GM10248 (cell line): Measurements from ENCODE around the gene MTHFD1L.

ENCODE experiments used
- CTCF ChIA-PET: fragments of 300-600 bp; sonication (Branson Sonifier 250); formaldehyde crosslinking; extraction: SDS; loops from one replicate; lab custom pipeline; 2021; ENCODE audit warnings: antibody characterized with exemption; lab: Yijun Ruan, JAX
- POLR2A ChIA-PET: fragments of 350-650 bp; sonication (Branson Sonifier 250); formaldehyde crosslinking; extraction: SDS; loops from one replicate; lab custom pipeline; 2020; ENCODE audit warnings: antibody characterized with exemption; lab: Yijun Ruan, JAX
- DNase-seq: peaks from one replicate; pipeline ENCODE4 v3.0.0; 2012; ENCODE audit errors: extremely low spot score
- CTCF ChIP-seq: IDR thresholded peaks from 2 replicates; pipeline ENCODE4 v1.5.1; 2012; ENCODE audit warnings: mild to moderate bottlenecking, low read depth; ENCODE audit errors: extremely low read depth, missing control alignments, control extremely low read depth

The MTHFD1L gene

GRCh38 chr6:150915131-150915879, 49.8 kb downstream of the MTHFD1L start:
- TF ChIP-seq CTCF: no peak
- ChIA-PET POLR2A (no interaction called here), CTCF (interaction anchor here (0.7 to 1.9 kb wide), 8 partner anchors 13 to 409 kb away, joined by 3 to 6 read pairs (median 4); no protein-coding TSS in a partner anchor)
- no peak for DNase-seq

- DNase-seq: no peak
- ChIA-PET CTCF (interaction anchor here (1.1 to 1.9 kb wide), 5 partner anchors 13 to 409 kb away, joined by 3 to 6 read pairs (median 5); no protein-coding TSS in a partner anchor), POLR2A (no interaction called here)
- TF ChIP-seq CTCF: no peak
These were observed 50.4 kb downstream of the MTHFD1L start for GRCh38 chr6:150915880-150916265.

GRCh38 chr6:150919938-150920337, 54.4 kb downstream of the MTHFD1L start:
- ChIA-PET CTCF (interaction anchor here (0.8 to 3.3 kb wide), 5 partner anchors 11 to 28 kb away, joined by 3 to 10 read pairs (median 4); no protein-coding TSS in a partner anchor), POLR2A (no interaction called here)
- TF ChIP-seq CTCF: no peak
- DNase-seq: no peak

GRCh38 chr6:150922137-150922536, 56.6 kb downstream of the MTHFD1L start:
- ChIA-PET POLR2A (no interaction called here), CTCF (interaction anchor here (0.8 to 3.3 kb wide), 4 partner anchors 9 to 30 kb away, joined by 3 to 10 read pairs (median 4); no protein-coding TSS in a partner anchor)
- no peak for DNase-seq
- no peak for TF ChIP-seq CTCF

GRCh38 chr6:150924808-150925589, 59.5 kb downstream of the MTHFD1L start:
- ChIA-PET CTCF (interaction anchor here (0.7 to 1.6 kb wide), 5 partner anchors 8 to 105 kb away, joined by 3 to 4 read pairs (median 3); no protein-coding TSS in a partner anchor), POLR2A (no interaction called here)
- no peak for DNase-seq
- no peak for TF ChIP-seq CTCF

- no peak for TF ChIP-seq CTCF
- CTCF ChIA-PET: interaction anchor here (1.4 kb wide), 1 partner anchor 18 kb away, joined by 3 read pairs; no protein-coding TSS in a partner anchor
- DNase-seq: no peak
- POLR2A ChIA-PET: no interaction called here
These were observed 60.1 kb downstream of the MTHFD1L start for GRCh38 chr6:150925590-150925928.
